K562 (cell line): ENCODE measurements around the gene LBHD1. TPM values are rescaled to one million over a fixed set of nuclear protein-coding genes. Genes with fewer than 3 reads are reported as not detected.

Source experiments
- ATAC-seq: fragments of 200-7000 bp; cut with Tn5 transposase; 3 replicates; pipeline ENCODE4 v1.9.1; 2020; ENCODE audit warnings: moderate library complexity
- BruUV-seq: library from RNA; stranded (reverse); fragments of 400-500 nt; replicated peaks from 2 replicates; lab custom pipeline; 2021; lab: Mats Ljungman, UMichigan
- CTCF ChIA-PET: fragments of 300-600 bp; formaldehyde crosslinking; extraction: SDS; loops from one replicate; lab custom pipeline; 2021; ENCODE audit warnings: low intra/inter-chr PET ratio; lab: Yijun Ruan, JAX
- POLR2A ChIA-PET: fragments of 300-600, 350-650 bp; sonication (Branson Sonifier 250); formaldehyde crosslinking; extraction: SDS; loops from one replicate; lab custom pipeline; 2021; ENCODE audit warnings: antibody characterized with exemption, inconsistent platforms; lab: Yijun Ruan, JAX
- DNase-seq, 4 experiments: peaks; one replicate each; pipeline versions ENCODE4 v3.0.0 to v3.0.0-alpha.2; 2011 to 2018; ENCODE audit warnings: low spot score in 3 of 4, mixed read lengths in 3 of 4; ENCODE audit errors: extremely low read depth in 1 of 4
- FAIRE-seq: peaks from 2 replicates; lab custom pipeline; 2011; peaks lifted over from hg19 to GRCh38; lab: Jason Lieb, UNC
- H2AFZ ChIP-seq: 2 replicates; pipeline ENCODE4 v1.6.0; 2011; ENCODE audit warnings: low read depth, low read length, control low read depth, inconsistent platforms
- H3K27ac ChIP-seq: fragments of 200-600 bp; 3 replicates; pipeline ENCODE4 v1.8.0; 2011; ENCODE audit warnings: low read depth, mild to moderate bottlenecking, control low read depth, inconsistent platforms, low read length, moderate library complexity, mixed read lengths; ENCODE audit errors: extremely low read depth
- H3K27me3 ChIP-seq, 2 experiments: fragments of 300-600 bp in 1 of 2; 2 replicates in 1 of 2; 3 replicates in 1 of 2; pipeline versions ENCODE4 v1.6.0 to v1.8.0; 2011; ENCODE audit warnings: inconsistent platforms in 2 of 2, low read length in 2 of 2, mild to moderate bottlenecking in 1 of 2, mixed read lengths in 1 of 2, moderate library complexity in 1 of 2; ENCODE audit not compliant: control insufficient read depth in 2 of 2, insufficient read depth in 2 of 2
- H3K36me3 ChIP-seq: fragments of 300-600 bp; 3 replicates; pipeline ENCODE4 v1.8.0; 2011; ENCODE audit warnings: mild to moderate bottlenecking, low read length, inconsistent platforms; ENCODE audit not compliant: control insufficient read depth, insufficient read depth
- H3K4me1 ChIP-seq, 2 experiments: fragments of 200-600 bp in 1 of 2; replicated peaks in 1 of 2; 2 replicates in 1 of 2; 3 replicates in 1 of 2; pipeline versions ENCODE4 v1.5.1 to v1.8.0; 2011; ENCODE audit warnings: inconsistent platforms in 2 of 2, low read length in 2 of 2, mild to moderate bottlenecking in 1 of 2, mixed read lengths in 1 of 2, moderate library complexity in 1 of 2; ENCODE audit not compliant: control insufficient read depth in 2 of 2, insufficient read depth in 2 of 2
- H3K4me2 ChIP-seq: 2 replicates; pipeline ENCODE4 v1.6.1; 2011; ENCODE audit warnings: low read length, control low read depth, inconsistent platforms, mixed read lengths; ENCODE audit not compliant: insufficient read depth
- H3K4me3 ChIP-seq: fragments of 200-600 bp; sonication (generic), shearing (Covaris generic); 2 replicates; pipeline ENCODE4 v1.5.1; 2016; ENCODE audit warnings: control low read depth, inconsistent platforms
- H3K79me2 ChIP-seq: fragments of 200-600 bp; 3 replicates; pipeline ENCODE4 v1.8.0; 2011; ENCODE audit warnings: low read length, inconsistent platforms; ENCODE audit not compliant: control insufficient read depth, insufficient read depth
- H3K9ac ChIP-seq, 2 experiments: 2 replicates each; pipeline versions ENCODE4 v1.6.0 to v1.6.1; 2011; ENCODE audit warnings: low read depth in 2 of 2, low read length in 2 of 2, control low read depth in 1 of 2, inconsistent platforms in 1 of 2, mild to moderate bottlenecking in 1 of 2, mixed read lengths in 1 of 2; ENCODE audit not compliant: insufficient read depth in 1 of 2
- H3K9me1 ChIP-seq: one replicate; pipeline ENCODE4 v1.6.0; 2011; ENCODE audit warnings: inconsistent platforms, mild to moderate bottlenecking, low read length, moderate library complexity; ENCODE audit not compliant: control insufficient read depth, insufficient read depth
- H3K9me3 ChIP-seq: replicated peaks from 2 replicates; pipeline ENCODE4 v1.5.1; 2011; ENCODE audit warnings: low read depth, low read length, inconsistent platforms; ENCODE audit not compliant: control insufficient read depth, insufficient read depth
- H4K20me1 ChIP-seq: replicated peaks from 2 replicates; pipeline ENCODE4 v1.6.1; 2011; ENCODE audit warnings: low read length, inconsistent platforms, mixed read lengths; ENCODE audit not compliant: control insufficient read depth, insufficient read depth
- ATF1 ChIP-seq, 2 experiments: fragments of 450-650 bp in 1 of 2; IDR thresholded peaks; 2 replicates each; pipeline ENCODE4 v1.6.1; 2016; ENCODE audit warnings: missing compliant biosample characterization in 1 of 2, missing genetic modification characterization in 1 of 2
- CEBPG ChIP-seq, 3 experiments: fragments of 200-800 bp in 1 of 3; sonication (Bioruptor generic) in 1 of 3; sonication (generic) in 1 of 3; formaldehyde crosslinking in 1 of 3; IDR thresholded peaks in 2 of 3; conservative IDR thresholded peaks in 1 of 3; 2 replicates each; pipeline versions ENCODE4 v1.6.1 to v1.8.0; 2016 to 2022; ENCODE audit warnings: missing compliant biosample characterization in 2 of 3, missing genetic modification characterization in 2 of 3, mild to moderate bottlenecking in 1 of 3, missing genetic modification reagents in 1 of 3
- CEBPZ ChIP-seq: fragments of 150-350 bp; IDR thresholded peaks from 2 replicates; pipeline ENCODE4 v1.6.1; 2014; ENCODE audit warnings: low read depth, mild to moderate bottlenecking, low read length, borderline replicate concordance
- CHD2 ChIP-seq: IDR thresholded peaks from 2 replicates; pipeline ENCODE4 v1.6.1; 2011; ENCODE audit warnings: low read depth, low read length
- CTBP1 ChIP-seq: fragments of 450-650 bp; IDR thresholded peaks from 2 replicates; pipeline ENCODE4 v1.6.1; 2016; ENCODE audit warnings: borderline replicate concordance
- CXXC5 ChIP-seq: fragments of 250-450 bp; sonication (Bioruptor Pico); IDR thresholded peaks from 2 replicates; pipeline ENCODE4 v1.8.0; 2022; ENCODE audit warnings: inconsistent platforms, mild to moderate bottlenecking, moderate library complexity
- FOXJ2 ChIP-seq: fragments of 200-800 bp; sonication (Bioruptor generic); IDR thresholded peaks from 2 replicates; pipeline ENCODE4 v1.6.1; 2016; ENCODE audit warnings: missing genetic modification characterization, missing compliant biosample characterization
- GABPA ChIP-seq: fragments of 200-800 bp; sonication (Bioruptor generic); conservative IDR thresholded peaks from 2 replicates; pipeline ENCODE4 v1.6.1; 2016; ENCODE audit warnings: low read depth, missing genetic modification characterization, missing compliant biosample characterization
- GTF2E2 ChIP-seq: fragments of 200-800 bp; sonication (Bioruptor generic); IDR thresholded peaks from 2 replicates; pipeline ENCODE4 v1.6.1; 2016; ENCODE audit warnings: missing genetic modification characterization, missing compliant biosample characterization
- ILF3 ChIP-seq: fragments of 450-650 bp; IDR thresholded peaks from 2 replicates; pipeline ENCODE4 v1.6.1; 2018; ENCODE audit warnings: antibody characterized with exemption, mild to moderate bottlenecking, moderate library complexity, borderline replicate concordance
- KLF13 ChIP-seq: fragments of 450-650 bp; IDR thresholded peaks from 2 replicates; pipeline ENCODE4 v1.6.1; 2016; ENCODE audit warnings: missing genetic modification characterization, low read depth, mild to moderate bottlenecking, missing compliant biosample characterization, moderate library complexity, borderline replicate concordance
- KLF16 ChIP-seq: IDR thresholded peaks from 2 replicates; pipeline ENCODE4 v1.6.1; 2016; ENCODE audit warnings: antibody characterized with exemption
- NELFE ChIP-seq: IDR thresholded peaks from 2 replicates; pipeline ENCODE4 v1.6.1; 2011; ENCODE audit warnings: mild to moderate bottlenecking; ENCODE audit not compliant: insufficient read depth, insufficient read length
- PCBP1 ChIP-seq: fragments of 200-400 bp; formaldehyde crosslinking; IDR thresholded peaks from 2 replicates; pipeline ENCODE4 v1.6.1; 2018; ENCODE audit warnings: mild to moderate bottlenecking, low read depth, low read length; ENCODE audit not compliant: poor library complexity, severe bottlenecking
- POLR2B ChIP-seq: fragments of 450-650 bp; IDR thresholded peaks from 2 replicates; pipeline ENCODE4 v1.6.1; 2018; ENCODE audit warnings: low read depth; ENCODE audit not compliant: partially characterized antibody
- SAFB2 ChIP-seq: fragments of 200-400 bp; formaldehyde crosslinking; IDR thresholded peaks from 2 replicates; pipeline ENCODE4 v1.6.1; 2018; ENCODE audit warnings: borderline replicate concordance, low read length, low read depth, moderate library complexity; ENCODE audit not compliant: severe bottlenecking
- ZNF384 ChIP-seq: IDR thresholded peaks from 2 replicates; pipeline ENCODE4 v1.6.1; 2012; ENCODE audit warnings: low read depth, low read length, improper control_type of control experiment
- WGBS: fragments of 100-300 bp; shearing (Covaris generic); methylation state at CpG from one replicate; pipeline ENCODE4 v1.1.6; 2016; ENCODE audit warnings: low coverage, mixed read lengths; ENCODE audit not compliant: insufficient coverage; ENCODE audit errors: missing lambda C conversion rate; 5-methylcytosine and 5-hydroxymethylcytosine counted together
- in situ Hi-C: fragments of 300-500 bp; cut with MboI; formaldehyde crosslinking; loops from 4 replicates; pipeline ENCODE4 v1.15.0; 2018; ENCODE audit warnings: inconsistent platforms, mixed read lengths
- intact Hi-C: fragments of 100-400 bp; cut with micrococcal nuclease; formaldehyde crosslinking; loops from 2 replicates; pipeline ENCODE4 v1.14.2; 2022
- polyA plus RNA-seq, 8 experiments: library from polyadenylated mRNA; depleted of rRNA in 4 of 8; stranded (reverse) in 5 of 8; unstranded in 3 of 8; fragments of >200 nt; fragmentation: Nextera tagmentation in 2 of 8; fragmentation: Illumina TruSeq in 1 of 8; extraction: Ambion mirVana in 2 of 8; extraction: Trizol in 1 of 8; gene quantifications; 2 replicates each; pipeline versions ENCODE4 v1.2.1 to v1.2.3, GENCODE V29; 2011 to 2014; ENCODE audit warnings: inconsistent platforms in 1 of 8, missing spikeins in 1 of 8
- total RNA-seq, 7 experiments: library from RNA; depleted of rRNA in 6 of 7; stranded (reverse); fragments of >200 nt in 6 of 7; fragmentation: Illumina TruSeq in 2 of 7; extraction: Trizol in 2 of 7; gene quantifications; 2 replicates each; pipeline versions ENCODE4 v1.2.1 to v1.2.3, GENCODE V29; 2011 to 2021; ENCODE audit warnings: low replicate concordance in 1 of 7

LBHD1 gene
- total and polyA plus RNA-seq, 9 of the 15 experiments (the other 6 are each of a cell fraction or from before 2014, with no cell fraction given) = 2.6 to 28.0 (median 12.5) TPM

GRCh38 chr11:62678770-62679696 lies 7.0 kb upstream of the LBHD1 start, which contains the start of gene UBXN1:
UBXN1 (minus strand) TSS chr11:62679073; CDS start chr11:62678923, 150 bp downstream.
- Histone ChIP-seq H3K9ac (peak within 1 kb of the TSS; percentile 85 to 99), H3K9me1 (no peaks in the 10 kb centered on the region), H3K9me3 (no peaks in the 10 kb centered on the region), H3K4me2 (peak within 1 kb of the TSS; percentile 83), H2AFZ (peak within 1 kb of the TSS; percentile 99), H4K20me1 (no peaks in the 10 kb centered on the region), H3K4me3 (peak within 1 kb of the TSS; percentile 81), H3K4me1 (peaks cover 25 to 43% of the 10 kb centered on the region in 2 experiments; a peak in 4 of 5 replicates), H3K27me3 (no peaks in the 10 kb centered on the region), H3K79me2 (peaks cover 39% of the 10 kb centered on the region), H3K27ac (peak within 1 kb of the TSS; percentile 80), H3K36me3 (peaks cover 37% of the 10 kb centered on the region)
- FAIRE-seq = peak; percentile 82
- BruUV-seq = TSS peak; percentile 54
- peak; percentile 86 to 94 (median 88) for DNase-seq
- CTCF ChIA-PET = no interaction called here
- POLR2A ChIA-PET = interaction anchor here (0.6 to 2.9 kb wide), 9 partner anchors 11 to 162 kb away, joined by 3 to 27 read pairs (median 3); partner anchors contain the start of genes BSCL2, C11orf98, CSKMT and EEF1G
- peak; percentile 85 for ATAC-seq
- 7% methylated on average over 55 of the region's 55 CpGs for WGBS
- in situ Hi-C loops = no loop called here
- intact Hi-C loops = no loop called here
- peak; percentile 94 for TF ChIP-seq GABPA (tag)
- peak; percentile 11; the same call in 1 of the 2 replicates for TF ChIP-seq CHD2
- TF ChIP-seq CXXC5 (CRISPR knock-in tag) = peak; percentile 66
- 0 out of 2 replicates have a peak, but pooled peaks have one; percentile 2 for TF ChIP-seq ZNF384
- no peak for TF ChIP-seq KLF13 (tag)
- no peak for TF ChIP-seq GTF2E2 (tag)
- TF ChIP-seq ATF1 (CRISPR knock-in tag; IDR thresholded peaks at IDR 0.05) = no peak
- peak; percentile 73 for TF ChIP-seq ATF1 (tag; IDR thresholded peaks at IDR 0.05)
- TF ChIP-seq SAFB2 = no peak
- no peak for TF ChIP-seq NELFE
- peak; percentile 87 for TF ChIP-seq KLF16
- TF ChIP-seq PCBP1 = no peak
- no peak for TF ChIP-seq CEBPZ
- TF ChIP-seq ILF3 = no peak
- TF ChIP-seq FOXJ2 = 0 out of 2 replicates have a peak, but pooled peaks have one; percentile 39
- TF ChIP-seq CTBP1 = peak; percentile 25; the same call in 1 of the 2 replicates
- peak; percentile 64 for TF ChIP-seq POLR2B
- no peak for TF ChIP-seq CEBPG (CRISPR knock-in tag; IDR thresholded peaks at IDR 0.05)
- TF ChIP-seq CEBPG (tag; conservative IDR thresholded peaks at IDR 0.05 in 1 of 2, IDR thresholded peaks at IDR 0.05 in 1 of 2) = 0 out of 4 replicates have a peak, but pooled peaks of 1 of the 2 experiments have one; percentile 21
